Transverse colon (tissue), 4 donors: Measurements from ENCODE around the gene ACSS1. TPM values are rescaled to one million over a fixed set of nuclear protein-coding genes. Genes with fewer than 3 reads are reported as not detected.

ENCODE experiments used
- DNase-seq: peaks from one replicate; pipeline ENCODE4 v3.0.0-alpha.2; 2019
- H3K27ac ChIP-seq, 4 donors: fragments of 200-600 bp; sonication (generic); 2 replicates each; pipeline ENCODE4 v1.5.1; 2016 to 2018; ENCODE audit warnings: inconsistent platforms in 4 of 4
- H3K27me3 ChIP-seq: fragments of 200-600 bp; sonication (generic); 2 replicates; pipeline ENCODE4 v1.5.1; 2017; ENCODE audit warnings: inconsistent platforms
- H3K36me3 ChIP-seq, 4 donors: fragments of 200-600 bp; sonication (generic); 2 replicates each; pipeline ENCODE4 v1.5.1; 2017 to 2019; ENCODE audit warnings: inconsistent platforms in 4 of 4
- H3K4me1 ChIP-seq, 4 donors: fragments of 200-600 bp; sonication (generic); 2 replicates each; pipeline ENCODE4 v1.5.1; 2017 to 2020; ENCODE audit warnings: inconsistent platforms in 4 of 4
- H3K4me3 ChIP-seq, 4 donors: fragments of 200-600 bp; sonication (generic); 1 replicate in 1 of 4; 2 replicates in 3 of 4; pipeline versions ENCODE4 v1.5.1 to v1.6.1; 2017 to 2019; ENCODE audit warnings: inconsistent platforms in 4 of 4
- H3K9me3 ChIP-seq, 2 donors: fragments of 200-600 bp; sonication (generic); 2 replicates each; pipeline ENCODE4 v1.5.1; 2017 to 2019; ENCODE audit warnings: inconsistent platforms in 2 of 2
- EP300 ChIP-seq: sonication (generic); formaldehyde crosslinking; IDR thresholded peaks from one replicate; pipeline ENCODE4 v1.6.1; 2017; ENCODE audit warnings: antibody characterized with exemption, low read depth
- POLR2A ChIP-seq: fragments of 450-650 bp; IDR thresholded peaks from one replicate; pipeline ENCODE4 v1.6.1; 2016; ENCODE audit warnings: antibody characterized with exemption, mild to moderate bottlenecking, moderate library complexity
- POLR2AphosphoS5 ChIP-seq, 3 donors: sonication (generic); formaldehyde crosslinking; IDR thresholded peaks; one replicate each; pipeline ENCODE4 v1.6.1; 2016; ENCODE audit warnings: antibody characterized with exemption in 3 of 3
- WGBS, 2 donors: methylation state at CpG; one replicate each; pipeline ENCODE4 v1.1.5; 2018; ENCODE audit warnings: low coverage in 1 of 2; 5-methylcytosine and 5-hydroxymethylcytosine counted together
- in situ Hi-C, 4 donors: fragments of 200-750 bp; cut with MboI; loops; one replicate each; pipeline versions ENCODE4 v1.15.0 to v1.15.1; 2017; ENCODE audit warnings: low sequenced_read_pairs in 3 of 4, low pct_ligation_motif_present in 1 of 4, low pct_unique_long_range_greater_than_20kb in 1 of 4
- intact Hi-C: fragments of 100-400 bp; cut with DNase I; formaldehyde crosslinking; loops from one replicate; pipeline ENCODE4 v1.15.1; 2023; ENCODE audit warnings: low total_unique reads
- total RNA-seq, 4 donors: library from RNA; depleted of rRNA; stranded (reverse); fragments of >200 nt; gene quantifications; one replicate each; pipeline ENCODE4 v1.1.0, GENCODE V29; 2016
- TF ChIP-seq, protein P1 (sequence below), 5 experiments: fragments of 200-600 bp in 3 of 5; fragments of 450-650 bp in 2 of 5; sonication (generic) in 3 of 5; IDR thresholded peaks; 1 replicate in 2 of 5; 2 replicates in 3 of 5; pipeline ENCODE4 v1.5.1; 2016 to 2017; ENCODE audit warnings: antibody characterized with exemption in 5 of 5, inconsistent platforms in 3 of 5, mild to moderate bottlenecking in 2 of 5, moderate library complexity in 1 of 5

ACSS1 gene
- total RNA-seq, 4 donors from 2014 or later, result 30.3 to 64.7 (median 51.6) TPM

DNA sequence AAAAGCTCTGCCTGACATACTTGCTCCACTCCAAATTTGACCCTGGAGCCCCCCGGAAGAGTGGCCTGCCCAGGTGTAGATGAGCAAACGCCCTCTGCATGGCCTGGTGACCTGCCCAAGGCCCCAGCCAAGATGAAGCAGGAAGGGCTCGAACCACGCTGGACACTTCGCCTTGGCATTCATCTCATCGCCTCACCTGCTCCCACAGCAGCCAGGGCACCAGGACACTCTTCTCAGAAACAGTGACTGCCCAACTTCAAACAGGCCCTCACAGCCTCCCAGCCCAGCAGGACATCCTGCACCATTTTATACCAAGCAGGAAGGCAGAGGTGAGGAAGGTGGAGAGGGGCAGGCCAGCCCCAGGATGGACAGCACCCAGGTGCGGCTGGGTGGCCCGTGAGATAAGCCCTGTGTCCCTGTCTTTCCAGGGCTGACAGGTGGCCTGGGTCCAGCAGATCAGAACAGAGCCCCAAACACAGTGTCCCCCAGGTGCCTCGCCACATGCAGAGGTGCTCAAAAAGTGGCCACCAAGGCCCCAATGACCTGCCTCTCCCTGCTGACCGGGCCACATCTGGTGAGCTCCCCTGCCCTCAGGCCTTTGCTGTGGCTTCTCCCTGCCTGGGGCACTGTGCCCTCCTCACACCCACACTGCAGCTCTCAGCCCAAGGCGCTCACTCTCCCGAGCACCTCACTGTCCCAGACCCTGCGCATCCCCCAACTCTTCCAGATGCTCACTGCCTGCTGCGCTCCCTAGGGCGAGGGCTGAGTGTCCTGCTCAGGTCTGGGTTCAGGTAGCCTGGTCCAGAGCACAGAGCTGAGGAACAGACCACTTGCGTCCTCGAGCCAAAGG is 7.2 kb downstream of the ACSS1 start:
- peak; percentile 6 for DNase-seq
- intact Hi-C loops, result loop anchor here (10.0 kb wide), 1 partner anchor 214 kb away; no protein-coding TSS in a partner anchor
- H3K4me3 ChIP-seq, result no peak overlapping the region
- in situ Hi-C loops, result loop anchor here in 1 of 4 donors (25.0 kb wide), 1 partner anchor 337 kb away; the partner anchor contains the start of gene ABHD12
- peaks cover 34 to 67% (median 46%) of the 10 kb centered on the region in 4 donors for H3K4me1 ChIP-seq
- no peaks in the 10 kb centered on the region for H3K27me3 ChIP-seq
- 96% methylated on average over 17 of the region's 17 CpGs; no CpG with 5 or more reads in 1 of the 2 donors for WGBS, 2 donors
- no peak for TF ChIP-seq POLR2AphosphoS5 (IDR thresholded peaks at IDR 0.05)
- TF ChIP-seq POLR2A, result no peak
- TF ChIP-seq, protein P1, sequence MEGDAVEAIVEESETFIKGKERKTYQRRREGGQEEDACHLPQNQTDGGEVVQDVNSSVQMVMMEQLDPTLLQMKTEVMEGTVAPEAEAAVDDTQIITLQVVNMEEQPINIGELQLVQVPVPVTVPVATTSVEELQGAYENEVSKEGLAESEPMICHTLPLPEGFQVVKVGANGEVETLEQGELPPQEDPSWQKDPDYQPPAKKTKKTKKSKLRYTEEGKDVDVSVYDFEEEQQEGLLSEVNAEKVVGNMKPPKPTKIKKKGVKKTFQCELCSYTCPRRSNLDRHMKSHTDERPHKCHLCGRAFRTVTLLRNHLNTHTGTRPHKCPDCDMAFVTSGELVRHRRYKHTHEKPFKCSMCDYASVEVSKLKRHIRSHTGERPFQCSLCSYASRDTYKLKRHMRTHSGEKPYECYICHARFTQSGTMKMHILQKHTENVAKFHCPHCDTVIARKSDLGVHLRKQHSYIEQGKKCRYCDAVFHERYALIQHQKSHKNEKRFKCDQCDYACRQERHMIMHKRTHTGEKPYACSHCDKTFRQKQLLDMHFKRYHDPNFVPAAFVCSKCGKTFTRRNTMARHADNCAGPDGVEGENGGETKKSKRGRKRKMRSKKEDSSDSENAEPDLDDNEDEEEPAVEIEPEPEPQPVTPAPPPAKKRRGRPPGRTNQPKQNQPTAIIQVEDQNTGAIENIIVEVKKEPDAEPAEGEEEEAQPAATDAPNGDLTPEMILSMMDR (IDR thresholded peaks at IDR 0.05), result no peak
- no peak for TF ChIP-seq EP300
- peaks cover 0 to 6% (median 0%) of the 10 kb centered on the region in 4 donors for H3K36me3 ChIP-seq
- H3K9me3 ChIP-seq, result no peaks in the 10 kb centered on the region
- H3K27ac ChIP-seq, result peak overlapping the region in 3 of 4 donors; percentile 22 to 70 (median 38)

DNA sequence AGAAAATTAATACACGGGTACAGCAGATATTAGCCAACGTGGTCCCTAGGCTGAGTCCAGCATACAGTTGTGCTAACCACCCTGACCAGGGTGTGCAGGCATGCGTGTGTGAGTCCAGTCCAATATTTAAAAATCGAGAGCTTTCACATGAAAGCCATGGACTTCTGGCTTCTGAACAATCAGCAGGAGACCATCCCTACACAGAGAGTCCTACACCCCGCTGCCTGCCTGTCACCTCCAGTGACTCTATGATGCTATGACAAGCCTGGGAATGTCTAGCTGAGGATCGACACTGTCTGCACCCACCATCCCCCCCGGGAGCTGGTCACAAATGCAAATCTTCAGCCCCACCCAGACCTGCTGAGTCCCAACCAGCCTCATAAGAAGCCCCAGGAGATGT is 7.9 kb downstream of the ACSS1 start:
- TF ChIP-seq POLR2A (no peak), POLR2AphosphoS5 (IDR thresholded peaks at IDR 0.05) (no peak), EP300 (no peak)
- TF ChIP-seq, protein P1 (IDR thresholded peaks at IDR 0.05), result no peak

GRCh38 chr20:25049261-25050060 is 8.5 kb downstream of the ACSS1 start:
- intact Hi-C loops, result loop anchor here (10.0 kb wide), 1 partner anchor 215 kb away; no protein-coding TSS in a partner anchor
- Histone ChIP-seq H3K4me1 (peaks cover 23 to 54% (median 39%) of the 10 kb centered on the region in 4 donors), H3K27me3 (no peaks in the 10 kb centered on the region), H3K9me3 (no peaks in the 10 kb centered on the region), H3K4me3 (no peak overlapping the region), H3K36me3 (peaks cover 0 to 6% (median 0%) of the 10 kb centered on the region in 4 donors), H3K27ac (peak overlapping the region; percentile 22 to 70 (median 42))
- in situ Hi-C loops, result loop anchor here in 1 of 4 donors (25.0 kb wide), 1 partner anchor 338 kb away; the partner anchor contains the start of gene ABHD12
- 88 to 100% methylated on average over 1 to 16 of the region's 16 CpGs for WGBS, 2 donors
- DNase-seq, result peak; percentile 4
- TF ChIP-seq POLR2A (no peak), EP300 (no peak), POLR2AphosphoS5 (IDR thresholded peaks at IDR 0.05) (no peak)
- TF ChIP-seq, protein P1 (IDR thresholded peaks at IDR 0.05), result no peak

More for the DNA sequence above, 7.9 kb downstream of the ACSS1 start:
- H3K27me3 ChIP-seq, result no peaks in the 10 kb centered on the region
- no peak overlapping the region for H3K4me3 ChIP-seq
- WGBS, 2 donors, result 73% methylated on average over 7 of the region's 7 CpGs; no CpG with 5 or more reads in 1 of the 2 donors
- intact Hi-C loops, result loop anchor here (10.0 kb wide), 1 partner anchor 215 kb away; no protein-coding TSS in a partner anchor
- H3K27ac ChIP-seq, result peak overlapping the region; percentile 22 to 70 (median 42)
- in situ Hi-C loops, result loop anchor here in 1 of 4 donors (25.0 kb wide), 1 partner anchor 337 kb away; the partner anchor contains the start of gene ABHD12
- H3K36me3 ChIP-seq, result peaks cover 0 to 6% (median 0%) of the 10 kb centered on the region in 4 donors
- no peaks in the 10 kb centered on the region for H3K9me3 ChIP-seq
- DNase-seq, result no peak
- peaks cover 28 to 60% (median 42%) of the 10 kb centered on the region in 4 donors for H3K4me1 ChIP-seq
